Measurements from ENCODE around the gene ADGRG1. TPM values are rescaled to one million over a fixed set of nuclear protein-coding genes. Genes with fewer than 3 reads are reported as not detected.

ADGRG1 gene
- total and polyA plus RNA-seq, 3 donors from 2014 or later = 134 to 346 (median 296) TPM

DNA sequence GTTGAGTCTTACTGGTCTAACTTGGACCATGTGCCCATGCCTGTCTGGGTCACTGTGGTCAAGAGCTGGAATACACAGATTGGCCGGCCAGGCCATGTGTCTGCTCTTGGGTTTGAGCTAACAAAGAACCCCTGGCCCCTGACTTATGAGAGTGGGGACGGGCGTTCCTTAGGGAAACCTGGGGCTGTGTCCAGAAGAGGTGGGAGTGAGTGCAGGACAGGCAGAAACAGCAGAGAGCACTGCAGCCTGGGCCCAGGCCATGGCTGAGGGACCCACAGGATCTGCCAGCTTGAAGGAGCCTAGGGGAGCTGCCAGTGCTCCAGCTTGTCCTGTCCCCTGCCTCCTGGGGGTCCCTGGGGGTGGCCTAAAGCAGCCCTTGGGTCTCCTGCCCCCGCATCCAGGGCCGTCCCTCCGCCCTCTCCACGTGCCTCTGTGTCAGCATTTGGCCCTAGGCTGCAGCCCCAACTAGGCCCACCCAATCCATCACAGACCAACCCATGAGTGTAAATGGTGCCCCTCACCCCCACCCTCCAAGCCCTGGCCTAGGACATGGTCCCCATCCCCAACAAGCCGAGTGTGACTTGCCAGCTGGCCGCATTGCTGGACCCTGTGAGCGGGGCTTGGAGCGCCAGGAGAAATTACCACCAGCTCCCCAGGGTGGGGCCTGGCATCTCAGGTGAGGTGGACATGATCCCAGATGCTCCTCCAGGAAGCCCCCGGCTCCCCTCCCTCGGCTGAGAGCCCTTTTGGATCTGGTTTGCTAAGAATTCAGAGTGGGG lies 53.7 kb downstream of the ADGRG1 start:
- H3K4me3 ChIP-seq = no peak overlapping the region
- DNase-seq = no peak
- no peaks in the 10 kb centered on the region for H3K9me3 ChIP-seq
- H3K4me1 ChIP-seq = no peaks in the 10 kb centered on the region
- no peaks in the 10 kb centered on the region for H3K27me3 ChIP-seq
- TF ChIP-seq POLR2A (IDR thresholded peaks at IDR 0.05) = no peak
- TF ChIP-seq, protein P1, sequence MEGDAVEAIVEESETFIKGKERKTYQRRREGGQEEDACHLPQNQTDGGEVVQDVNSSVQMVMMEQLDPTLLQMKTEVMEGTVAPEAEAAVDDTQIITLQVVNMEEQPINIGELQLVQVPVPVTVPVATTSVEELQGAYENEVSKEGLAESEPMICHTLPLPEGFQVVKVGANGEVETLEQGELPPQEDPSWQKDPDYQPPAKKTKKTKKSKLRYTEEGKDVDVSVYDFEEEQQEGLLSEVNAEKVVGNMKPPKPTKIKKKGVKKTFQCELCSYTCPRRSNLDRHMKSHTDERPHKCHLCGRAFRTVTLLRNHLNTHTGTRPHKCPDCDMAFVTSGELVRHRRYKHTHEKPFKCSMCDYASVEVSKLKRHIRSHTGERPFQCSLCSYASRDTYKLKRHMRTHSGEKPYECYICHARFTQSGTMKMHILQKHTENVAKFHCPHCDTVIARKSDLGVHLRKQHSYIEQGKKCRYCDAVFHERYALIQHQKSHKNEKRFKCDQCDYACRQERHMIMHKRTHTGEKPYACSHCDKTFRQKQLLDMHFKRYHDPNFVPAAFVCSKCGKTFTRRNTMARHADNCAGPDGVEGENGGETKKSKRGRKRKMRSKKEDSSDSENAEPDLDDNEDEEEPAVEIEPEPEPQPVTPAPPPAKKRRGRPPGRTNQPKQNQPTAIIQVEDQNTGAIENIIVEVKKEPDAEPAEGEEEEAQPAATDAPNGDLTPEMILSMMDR (IDR thresholded peaks at IDR 0.05) = no peak
- 77 to 96% methylated on average over 5 to 13 of the region's 13 CpGs for WGBS, 2 donors
- H3K36me3 ChIP-seq (ENCODE audit: low read depth, missing control alignments) = no peaks in the 10 kb centered on the region
- intact Hi-C loops (cut with DNase I; ENCODE audit: low total_unique reads) = no loop called here
- H3K27ac ChIP-seq = no peak overlapping the region

DNA sequence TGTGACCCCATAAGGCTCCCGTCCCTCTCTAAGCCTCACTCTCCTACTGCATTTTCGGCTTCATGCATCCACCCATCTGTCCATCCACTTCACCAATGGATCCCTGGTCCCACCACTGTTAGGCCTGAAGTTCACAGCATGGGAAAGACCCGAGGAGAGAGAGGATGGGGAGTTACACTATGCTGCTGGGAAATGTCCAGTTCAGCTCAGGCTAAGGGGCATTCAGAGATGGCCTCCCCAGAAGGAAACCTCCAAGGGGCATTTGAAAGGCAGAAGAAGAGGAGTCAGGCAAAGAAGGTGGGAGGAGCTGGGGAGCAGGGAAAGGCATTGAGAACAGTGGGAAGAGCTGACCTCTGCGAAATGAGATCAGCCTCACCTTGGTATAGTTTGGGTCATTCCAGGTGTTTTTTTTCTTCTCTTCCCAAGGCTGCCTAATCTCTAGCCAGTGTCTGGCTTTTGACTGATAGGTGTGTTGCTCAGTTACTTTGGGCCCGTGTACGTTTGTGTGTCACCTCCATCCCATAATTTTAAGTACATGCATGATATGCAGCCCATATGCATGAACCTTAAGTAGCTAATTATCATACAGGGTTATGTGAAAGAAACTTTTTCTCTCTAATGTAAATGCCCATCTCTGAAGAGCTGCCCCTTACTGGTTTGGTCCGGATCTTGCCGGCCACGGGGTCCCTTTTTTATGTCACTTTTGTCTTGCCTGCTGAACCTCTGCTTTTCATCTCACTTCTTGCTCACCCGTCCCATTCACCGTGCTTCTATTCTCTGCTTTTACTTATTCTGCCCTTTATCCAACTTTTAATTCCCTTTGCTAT lies 54.6 kb downstream of the ADGRG1 start:
- intact Hi-C loops (cut with DNase I; ENCODE audit: low total_unique reads) = no loop called here
- H3K9me3 ChIP-seq = no peaks in the 10 kb centered on the region
- no peaks in the 10 kb centered on the region for H3K36me3 ChIP-seq (ENCODE audit: low read depth, missing control alignments)
- no peak overlapping the region for H3K27ac ChIP-seq
- H3K27me3 ChIP-seq = no peaks in the 10 kb centered on the region
- no peaks in the 10 kb centered on the region for H3K4me1 ChIP-seq
- TF ChIP-seq POLR2A (IDR thresholded peaks at IDR 0.05) = no peak
- TF ChIP-seq, protein P1 (IDR thresholded peaks at IDR 0.05) = no peak
- 83 to 91% methylated on average over 11 of the region's 11 CpGs for WGBS, 2 donors
- H3K4me3 ChIP-seq = no peak overlapping the region
- no peak for DNase-seq

DNA sequence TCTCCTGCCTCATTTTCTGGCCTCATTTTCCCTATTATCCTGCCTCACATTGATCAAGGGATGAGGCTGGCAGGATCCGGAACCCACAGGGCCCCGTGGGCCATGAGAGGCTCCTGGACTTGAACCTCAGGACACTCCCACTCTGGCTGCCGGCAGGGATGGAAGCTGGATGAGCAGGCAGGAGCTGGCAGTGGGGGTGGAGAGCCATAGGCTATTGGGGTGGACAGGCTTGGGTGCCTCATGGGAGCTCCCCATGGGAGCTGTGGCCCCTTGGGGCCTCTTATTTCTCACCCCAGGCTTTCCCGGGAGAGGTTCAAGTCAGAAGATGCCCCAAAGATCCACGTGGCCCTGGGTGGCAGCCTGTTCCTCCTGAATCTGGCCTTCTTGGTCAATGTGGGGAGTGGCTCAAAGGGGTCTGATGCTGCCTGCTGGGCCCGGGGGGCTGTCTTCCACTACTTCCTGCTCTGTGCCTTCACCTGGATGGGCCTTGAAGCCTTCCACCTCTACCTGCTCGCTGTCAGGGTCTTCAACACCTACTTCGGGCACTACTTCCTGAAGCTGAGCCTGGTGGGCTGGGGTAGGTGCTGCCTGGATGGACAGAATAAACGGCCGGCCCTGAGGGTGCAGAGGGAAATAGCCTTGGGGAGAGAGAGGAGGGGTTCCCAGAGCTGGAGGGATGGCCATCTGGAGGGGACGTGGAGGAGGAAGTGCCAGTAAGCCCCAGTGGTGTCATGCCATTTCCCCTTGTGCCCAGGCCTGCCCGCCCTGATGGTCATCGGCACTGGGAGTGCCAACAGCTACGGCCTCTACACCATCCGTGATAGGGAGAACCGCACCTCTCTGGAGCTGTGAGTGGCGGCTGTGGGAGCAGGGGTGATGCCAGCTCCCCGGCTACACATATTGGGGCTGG lies 55.5 kb downstream of the ADGRG1 start:
- H3K27ac ChIP-seq = no peak overlapping the region
- H3K4me1 ChIP-seq = no peaks in the 10 kb centered on the region
- no peaks in the 10 kb centered on the region for H3K36me3 ChIP-seq (ENCODE audit: low read depth, missing control alignments)
- no peak for DNase-seq
- H3K9me3 ChIP-seq = no peaks in the 10 kb centered on the region
- H3K27me3 ChIP-seq = no peaks in the 10 kb centered on the region
- 90 to 92% methylated on average over 16 to 18 of the region's 18 CpGs for WGBS, 2 donors
- H3K4me3 ChIP-seq = no peak overlapping the region
- intact Hi-C loops (cut with DNase I; ENCODE audit: low total_unique reads) = no loop called here
- TF ChIP-seq, protein P1 (IDR thresholded peaks at IDR 0.05) = no peak
- no peak for TF ChIP-seq POLR2A (IDR thresholded peaks at IDR 0.05)

DNA sequence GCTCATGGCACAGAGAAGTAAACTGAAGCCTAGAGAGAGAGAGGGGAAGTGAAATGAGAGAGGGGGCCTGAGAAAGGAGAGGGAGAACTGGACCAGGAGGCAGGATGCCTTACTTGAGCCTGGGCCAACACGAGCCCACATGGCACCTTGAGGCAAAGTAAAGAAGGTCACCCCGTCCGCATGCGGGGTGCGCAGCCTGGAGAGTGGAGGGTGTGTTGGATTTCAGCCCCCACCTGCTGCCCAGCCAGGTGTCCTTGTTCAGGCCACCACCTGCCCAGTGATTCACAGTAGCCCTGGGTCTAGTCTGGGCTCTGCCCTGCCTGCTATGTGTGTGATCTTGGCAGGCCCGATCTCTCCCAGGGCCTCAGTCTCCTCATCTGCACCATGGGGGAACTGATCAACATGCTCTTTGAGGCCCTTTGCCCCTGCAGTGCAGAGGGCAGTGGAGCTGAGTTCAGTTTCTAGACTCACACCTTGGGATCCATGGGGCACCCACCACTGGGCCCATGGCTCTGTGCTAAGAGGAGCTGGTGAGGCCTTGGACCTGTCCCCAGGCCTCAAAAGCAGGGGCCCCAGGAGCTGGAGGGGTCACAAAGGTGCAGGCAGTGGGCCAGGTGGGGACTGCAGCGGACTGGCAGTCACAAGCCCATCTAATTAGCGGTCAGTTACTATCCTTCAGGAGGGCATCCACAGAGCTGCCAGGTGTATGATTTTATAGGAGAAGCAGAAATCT lies 56.4 kb downstream of the ADGRG1 start:
- intact Hi-C loops (cut with DNase I; ENCODE audit: low total_unique reads) = no loop called here
- Histone ChIP-seq H3K27me3 (no peaks in the 10 kb centered on the region), H3K9me3 (no peaks in the 10 kb centered on the region), H3K4me3 (no peak overlapping the region), H3K27ac (no peak overlapping the region), H3K36me3 (ENCODE audit: low read depth, missing control alignments) (no peaks in the 10 kb centered on the region), H3K4me1 (no peaks in the 10 kb centered on the region)
- no peak for TF ChIP-seq POLR2A (IDR thresholded peaks at IDR 0.05)
- TF ChIP-seq, protein P1 (IDR thresholded peaks at IDR 0.05) = no peak
- WGBS, 2 donors = 75 to 97% methylated on average over 1 to 8 of the region's 8 CpGs
- DNase-seq = no peak
